ENCODE measurements around the gene LRP1B.

The LRP1B gene

DNA sequence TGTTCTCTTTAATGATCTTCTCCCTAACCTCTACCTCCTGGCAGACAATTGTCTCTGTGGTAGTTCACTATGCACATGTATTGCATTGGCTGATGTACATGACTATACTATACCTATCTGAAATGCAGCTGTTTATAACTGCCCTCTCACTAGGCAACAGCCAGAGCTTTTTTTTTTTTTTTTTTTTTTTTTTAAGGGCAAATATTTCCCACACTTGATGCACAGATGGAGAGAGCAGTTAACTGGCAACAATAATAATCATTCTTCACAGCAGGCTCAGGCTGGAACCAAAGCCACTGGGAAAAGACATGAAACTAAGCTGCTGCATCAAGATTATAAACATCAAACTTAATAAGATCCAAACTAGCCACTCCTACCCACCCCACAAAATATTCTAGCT is 707.7 kb downstream of the LRP1B start:
- no peak for DNase-seq (ENCODE audit: low read depth)

DNA sequence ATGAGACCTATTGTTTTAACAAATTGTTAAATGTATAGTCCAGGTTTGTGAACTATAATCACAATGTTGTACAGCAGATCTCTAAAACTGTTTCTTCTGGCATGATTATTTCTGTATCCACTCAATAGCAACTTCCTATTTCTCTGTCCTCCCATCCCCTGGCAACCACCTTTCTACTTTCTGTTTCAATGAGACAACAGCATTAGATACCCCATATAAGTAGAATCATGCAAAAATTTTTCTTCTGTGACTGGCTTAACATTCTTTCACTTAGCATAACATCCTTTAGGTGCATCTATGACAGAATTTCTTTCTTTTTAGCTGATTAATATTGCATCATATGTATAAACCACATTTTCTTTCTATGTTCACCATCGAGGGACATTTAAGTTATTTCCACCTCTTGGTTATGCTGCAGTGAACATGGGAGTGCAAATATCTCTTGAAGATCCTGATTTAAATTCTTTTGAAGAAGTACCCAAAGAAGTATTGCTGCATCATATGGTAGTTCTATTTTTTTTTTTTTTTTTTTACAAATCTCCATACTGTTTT is 713.5 kb downstream of the LRP1B start:
- no peak for DNase-seq (ENCODE audit: low read depth)

DNA sequence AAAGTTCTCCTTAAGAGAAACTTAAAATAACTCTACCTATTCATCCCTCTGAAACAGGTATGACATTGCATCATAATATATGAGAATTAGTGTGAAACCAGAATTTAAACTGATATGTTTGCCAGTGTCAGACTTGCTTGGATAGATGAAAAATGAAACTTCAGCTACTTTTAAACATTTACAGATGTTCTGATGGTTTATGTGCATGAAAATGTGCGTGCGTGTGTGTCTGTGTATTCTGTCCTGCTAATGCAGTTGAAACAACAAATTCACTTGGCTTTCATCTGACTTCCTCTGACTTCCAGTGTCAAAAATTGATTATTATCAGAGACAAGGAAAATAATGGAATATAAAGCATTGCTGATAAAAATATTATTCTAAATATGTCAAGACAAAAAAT is 719.4 kb downstream of the LRP1B start:
- no peak for DNase-seq (ENCODE audit: low read depth)

DNA sequence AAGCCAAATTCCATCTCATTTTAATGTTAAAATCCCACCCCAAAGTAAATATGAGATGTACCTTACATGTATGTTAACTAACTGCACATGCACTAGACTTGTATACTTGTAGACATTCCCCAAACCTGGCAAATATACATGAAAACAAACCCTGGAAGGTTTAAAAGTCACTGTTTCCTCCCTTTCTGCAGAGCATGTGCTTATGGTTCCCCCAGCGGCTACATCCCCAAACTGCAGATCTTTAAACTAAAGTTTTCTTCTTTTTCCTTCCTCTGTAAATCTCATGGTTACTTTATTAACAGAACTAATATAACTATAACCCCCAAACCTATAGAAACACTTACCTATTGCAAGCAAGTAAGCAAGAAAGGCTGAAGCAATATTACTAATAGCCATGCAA is 731.5 kb downstream of the LRP1B start:
- DNase-seq (ENCODE audit: low read depth): no peak

DNA sequence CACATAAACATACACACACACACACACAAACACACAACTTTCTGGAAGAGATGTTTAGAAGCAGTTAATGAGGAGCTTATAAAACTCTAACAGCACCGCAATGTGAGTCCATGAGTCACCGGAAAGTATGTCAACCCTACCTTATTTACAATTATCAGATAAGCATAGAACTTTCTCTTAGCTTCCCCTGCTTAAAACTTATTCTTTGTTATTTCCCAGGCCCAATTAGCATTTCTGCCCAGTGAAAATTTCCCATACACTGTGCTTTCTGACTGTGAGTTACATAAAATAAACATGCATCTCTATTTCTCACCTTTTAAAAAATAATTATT is 737.6 kb downstream of the LRP1B start:
- DNase-seq (ENCODE audit: low read depth): no peak

DNA sequence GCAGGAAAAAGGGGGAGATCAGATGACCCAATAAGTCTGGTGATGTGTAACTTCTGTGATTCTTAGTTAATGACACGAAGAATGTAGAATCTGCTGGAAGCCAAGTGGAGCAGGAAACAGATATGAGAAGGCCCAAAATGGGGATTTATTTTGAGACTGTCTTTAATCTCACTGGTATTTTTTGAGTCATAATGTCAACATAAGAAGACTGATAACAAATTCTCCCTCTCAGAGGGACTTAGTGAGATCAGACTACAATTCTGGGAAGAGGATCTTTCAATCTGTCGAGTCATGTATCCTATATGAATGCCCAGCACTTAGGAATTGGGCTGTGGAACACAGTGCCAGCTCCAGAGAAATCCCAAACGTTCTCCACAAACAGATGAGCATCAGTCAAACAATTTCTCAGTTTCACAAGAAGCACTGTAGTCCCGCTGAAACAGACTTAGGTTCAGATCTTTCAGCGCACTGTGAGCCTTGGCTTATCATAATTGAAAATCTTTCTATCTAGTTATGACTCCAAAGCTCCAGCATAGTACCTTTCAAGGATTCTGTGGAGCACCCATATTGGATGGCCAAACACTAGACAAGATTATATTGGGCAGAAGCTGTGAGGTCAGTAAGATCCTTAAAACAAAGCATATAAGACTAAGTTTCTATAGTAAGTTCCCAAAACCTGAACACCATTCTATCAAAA is 738.2 kb downstream of the LRP1B start:
- no peak for DNase-seq (ENCODE audit: low read depth)

DNA sequence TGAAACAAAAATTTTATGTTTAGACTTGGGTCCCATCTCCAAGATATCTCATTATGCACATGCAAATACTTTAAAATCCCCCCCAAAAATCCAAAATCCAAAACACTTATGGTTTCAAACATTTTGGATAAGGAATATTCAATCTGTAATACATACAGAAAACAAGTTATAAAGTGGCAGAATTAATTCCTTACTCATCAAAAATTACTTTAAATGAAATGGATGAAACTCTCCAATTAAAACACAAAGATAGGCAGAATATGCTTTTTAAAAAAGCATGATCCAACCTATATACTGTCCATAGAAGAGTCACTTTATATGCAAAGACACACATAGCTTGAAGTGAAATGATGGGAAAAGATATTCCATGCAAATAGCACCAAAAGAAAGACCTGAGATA is 744.6 kb downstream of the LRP1B start:
- DNase-seq (ENCODE audit: low read depth): no peak

DNA sequence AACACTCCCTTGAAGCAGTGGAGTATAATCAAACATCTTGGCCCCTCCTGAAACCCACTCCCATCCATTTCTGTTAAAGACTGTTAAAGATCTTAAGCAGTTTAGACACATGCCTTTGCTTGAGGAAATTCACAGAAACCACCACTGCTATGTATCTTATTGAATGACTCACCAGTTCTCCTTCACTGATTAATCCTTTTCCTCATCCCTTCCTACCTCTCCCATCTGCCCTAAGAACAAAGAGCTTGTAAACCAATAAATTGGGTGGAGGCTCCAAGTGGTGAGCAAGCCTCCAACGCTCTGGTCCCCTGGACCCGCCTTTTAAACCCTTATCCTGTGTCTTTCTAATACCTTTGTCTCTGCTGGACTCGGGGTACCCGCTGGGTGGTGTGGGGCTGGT is 746.1 kb downstream of the LRP1B start:
- DNase-seq (ENCODE audit: low read depth): no peak

DNA sequence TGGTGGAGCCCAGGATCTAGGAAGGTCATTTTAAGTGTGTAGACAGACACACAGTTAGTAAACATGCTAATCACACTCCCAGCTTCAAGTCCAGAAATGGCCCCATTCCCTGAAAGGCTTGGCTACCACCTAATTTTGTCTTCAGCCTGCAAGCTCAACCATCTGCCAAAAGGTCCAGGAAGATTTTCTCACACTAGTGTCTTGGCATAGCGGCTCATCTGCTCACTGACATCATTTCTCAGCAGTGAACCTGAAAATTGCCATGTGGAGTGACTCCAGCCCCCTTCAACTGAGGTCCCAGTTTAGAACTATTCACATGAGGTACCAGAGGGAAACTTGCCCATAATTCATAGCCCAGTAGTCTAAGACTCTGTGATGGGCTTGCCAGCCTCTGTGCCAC is 748.9 kb downstream of the LRP1B start:
- DNase-seq (ENCODE audit: low read depth): no peak

DNA sequence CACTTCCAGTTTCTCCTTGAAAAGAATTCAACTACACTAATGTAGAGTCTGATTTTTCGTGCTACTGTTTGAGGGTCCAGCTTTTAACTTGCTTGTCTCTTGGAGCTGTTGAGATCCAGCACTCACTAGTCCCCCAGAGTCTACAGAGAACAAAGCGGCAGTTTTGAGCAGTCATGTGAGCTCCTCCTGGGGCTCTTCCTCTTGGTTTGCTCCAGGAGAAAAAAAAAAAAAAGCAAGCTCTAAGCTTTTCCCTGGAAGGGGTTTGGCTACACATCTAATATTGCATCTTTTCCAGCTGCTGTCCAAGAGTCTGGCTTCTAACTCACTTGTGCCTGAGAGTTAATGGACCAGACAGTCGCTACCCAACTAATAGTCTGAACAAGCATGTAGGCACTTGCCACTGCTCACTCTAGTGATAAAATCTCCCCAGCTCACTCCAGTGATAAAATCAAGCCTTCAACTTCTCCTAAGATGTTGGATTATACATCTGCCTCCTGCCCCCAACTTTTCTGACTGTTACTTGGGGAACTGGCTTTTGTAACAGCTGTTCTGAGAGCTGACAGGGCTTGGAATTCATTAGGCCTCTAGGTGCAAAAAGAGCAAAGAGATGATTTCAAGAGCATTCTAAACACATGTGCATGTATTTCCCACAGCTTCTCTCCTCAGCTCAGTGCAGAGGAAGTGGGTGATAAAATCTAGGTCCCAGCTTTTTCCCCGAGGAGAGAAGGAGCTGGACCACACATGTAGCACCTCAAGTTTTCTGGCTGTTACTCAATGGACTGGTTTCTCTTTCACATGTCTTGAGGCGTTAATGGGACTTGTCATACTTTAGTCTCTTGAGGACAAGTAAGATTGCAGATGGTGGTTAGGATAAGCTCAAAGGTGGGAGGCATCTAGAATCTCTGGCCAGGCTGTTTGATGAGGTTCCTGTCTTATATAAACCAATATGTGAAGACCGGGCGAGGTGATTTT is 750.5 kb downstream of the LRP1B start:
- no peak for DNase-seq (ENCODE audit: low read depth)

DNA sequence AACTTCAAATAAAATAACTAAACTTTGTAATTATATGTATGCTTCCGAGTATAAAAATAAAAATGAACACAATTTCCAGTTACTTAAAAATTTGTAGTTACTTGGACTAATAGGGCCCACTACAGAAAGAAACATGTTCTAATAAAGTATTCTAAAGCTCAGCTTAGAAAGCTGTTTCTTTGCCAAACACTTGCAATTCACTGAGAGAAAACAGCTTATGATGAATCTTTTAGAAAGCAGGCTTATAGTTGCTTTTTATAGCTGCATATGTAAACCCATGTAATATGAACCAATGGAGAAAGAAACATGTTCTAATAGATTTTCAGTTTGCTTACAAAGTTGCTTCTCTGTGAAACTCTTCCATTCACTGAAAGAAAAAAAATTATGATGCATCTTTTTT is 766.0 kb downstream of the LRP1B start:
- no peak for DNase-seq (ENCODE audit: low read depth)

DNA sequence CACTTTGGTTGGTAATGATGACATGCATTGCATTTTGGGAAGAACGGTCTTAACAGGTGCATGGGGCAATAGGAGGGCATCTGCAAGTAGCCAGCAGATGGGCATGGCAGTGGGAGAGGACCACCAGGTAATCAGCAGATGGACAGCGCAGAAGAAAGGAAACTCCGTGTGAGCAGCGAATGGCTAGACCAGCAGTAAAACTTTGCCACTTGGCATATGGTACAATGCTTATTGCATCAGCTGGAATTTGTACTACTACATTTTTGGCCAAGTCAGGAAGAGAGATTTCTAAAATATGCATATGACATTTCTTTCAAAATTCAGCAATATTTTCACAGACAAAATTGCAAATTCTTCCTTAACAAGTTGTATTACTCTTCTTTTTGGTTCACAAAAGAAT is 768.5 kb downstream of the LRP1B start:
- DNase-seq (ENCODE audit: low read depth): no peak

DNA sequence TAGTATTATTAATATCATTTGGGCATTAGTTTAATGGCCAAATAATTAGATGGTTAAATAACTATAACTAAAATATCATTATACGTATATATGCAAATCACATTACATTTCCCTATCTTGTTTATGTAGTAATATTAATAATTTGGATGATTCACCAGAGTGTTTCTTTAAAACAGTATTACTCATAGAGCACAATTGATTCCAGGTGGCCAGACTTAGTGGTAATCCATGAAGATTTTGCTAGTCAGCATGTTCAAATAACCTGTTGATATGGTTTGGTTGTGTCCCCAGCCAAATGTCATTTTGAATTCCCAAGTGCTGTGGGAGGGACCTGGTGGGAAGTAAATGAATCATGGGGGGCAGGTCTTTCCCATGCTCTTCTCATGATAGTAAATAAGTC is 782.3 kb downstream of the LRP1B start:
- no peak for DNase-seq (ENCODE audit: low read depth)

DNA sequence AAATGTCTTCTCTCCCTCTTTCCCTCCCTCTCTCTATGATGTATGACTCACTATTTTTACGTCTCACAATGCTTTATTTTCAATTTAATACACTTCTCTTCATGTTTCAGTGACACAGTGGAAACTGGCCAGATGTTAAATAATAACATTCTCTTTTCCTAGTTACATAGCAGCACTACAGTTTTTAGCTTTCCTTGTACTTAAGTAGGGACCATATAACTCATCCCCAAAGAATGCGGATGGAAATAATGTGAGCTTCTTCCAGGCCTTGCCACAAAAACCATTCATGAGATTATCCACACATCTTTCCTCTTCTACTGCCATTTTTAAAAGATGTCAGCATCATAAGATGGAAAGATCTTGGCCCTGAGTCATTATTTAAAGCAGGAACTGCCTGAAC is 789.4 kb downstream of the LRP1B start:
- no peak for DNase-seq (ENCODE audit: low read depth)

DNA sequence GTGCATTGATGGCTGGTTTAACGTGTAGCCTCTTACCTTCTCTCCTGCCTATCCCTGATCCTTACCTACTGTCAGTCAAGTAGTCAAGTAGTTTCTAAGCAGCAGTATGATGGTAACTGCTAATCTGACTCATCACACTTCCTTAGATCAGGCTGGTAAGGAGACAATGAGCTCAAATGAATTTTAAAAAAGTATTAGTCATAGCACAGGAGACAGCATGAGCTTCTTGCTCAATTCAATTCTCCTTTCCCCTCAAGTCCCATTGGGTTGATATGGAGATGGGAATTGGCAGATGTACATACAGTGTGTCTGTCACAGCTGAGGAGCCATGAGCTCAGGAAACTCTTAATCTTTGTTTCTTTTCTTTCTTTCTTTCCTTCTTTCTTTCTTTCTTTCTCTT is 799.7 kb downstream of the LRP1B start:
- no peak for DNase-seq (ENCODE audit: low read depth)

DNA sequence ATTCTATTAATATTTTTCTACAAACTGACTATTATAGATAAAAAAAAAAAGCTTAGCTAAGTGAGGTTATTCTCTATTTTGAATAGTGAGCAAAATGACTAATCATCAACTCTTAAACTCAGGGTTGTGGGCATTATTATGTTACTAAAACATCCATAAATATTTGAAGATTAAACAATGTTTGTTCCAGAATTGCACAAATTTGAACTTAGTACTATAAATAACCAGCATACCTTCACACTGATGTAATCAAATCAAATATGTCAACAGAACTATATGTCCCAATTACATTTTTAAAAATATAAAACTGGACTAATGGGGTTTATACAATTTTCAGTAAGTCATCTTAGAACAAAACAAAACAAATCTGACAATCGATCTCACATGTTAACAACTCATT is 800.9 kb downstream of the LRP1B start:
- no peak for DNase-seq (ENCODE audit: low read depth)

DNA sequence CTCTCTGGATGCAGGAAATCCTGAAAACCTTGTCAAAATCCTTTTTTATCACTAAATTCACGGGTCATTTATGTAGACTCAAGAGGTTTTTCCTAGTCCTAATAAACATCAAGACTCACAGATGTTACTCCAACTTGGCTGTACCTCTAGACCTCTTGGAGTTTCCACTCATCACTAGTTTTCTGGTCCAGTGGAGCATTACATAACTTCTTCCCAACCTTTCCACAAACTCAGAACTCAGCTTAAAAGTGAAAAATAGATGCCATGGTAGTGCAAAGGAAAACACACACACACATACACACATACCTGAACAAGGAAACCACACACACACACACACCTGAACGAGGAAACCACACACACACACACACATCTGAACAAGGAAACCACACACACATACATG is 807.2 kb downstream of the LRP1B start:
- no peak for DNase-seq (ENCODE audit: low read depth)

DNA sequence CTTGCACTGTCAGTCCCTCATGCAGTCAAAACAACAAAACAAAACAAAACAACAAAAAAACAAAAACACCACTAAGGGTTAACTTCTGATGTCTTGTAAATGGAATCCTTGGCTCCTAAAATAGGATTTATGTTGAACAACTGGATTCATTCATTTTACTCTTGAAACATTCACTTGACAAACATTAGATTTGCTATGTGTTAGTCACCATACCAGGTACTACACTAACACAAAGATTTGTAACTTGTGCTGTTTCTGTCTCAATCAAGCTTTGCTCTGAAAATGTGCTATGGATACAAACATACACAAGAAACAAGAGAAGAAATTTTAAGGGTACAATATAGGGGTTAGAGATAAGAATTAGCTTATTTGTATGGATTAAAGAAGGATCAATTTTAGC is 812.8 kb downstream of the LRP1B start:
- no peak for DNase-seq (ENCODE audit: low read depth)

DNA sequence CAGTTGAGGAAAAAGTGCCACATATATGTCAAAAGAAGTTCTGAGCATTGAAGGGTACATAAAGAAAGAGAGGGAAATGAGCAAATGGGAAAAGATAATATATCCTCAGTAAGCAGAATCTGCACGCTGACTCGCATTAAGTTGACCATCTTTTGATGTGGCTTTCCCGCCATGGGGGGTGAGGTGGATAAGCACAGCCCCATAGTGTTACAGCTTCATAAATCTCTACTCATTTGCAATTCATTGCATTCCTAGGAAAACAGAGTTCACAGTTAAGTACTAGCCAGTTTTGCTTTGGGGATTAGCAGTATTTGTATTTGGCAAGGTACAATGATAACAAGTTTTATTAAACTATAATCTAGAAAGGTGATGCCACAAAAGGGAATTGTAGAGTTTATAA is 814.2 kb downstream of the LRP1B start:
- no peak for DNase-seq (ENCODE audit: low read depth)

DNA sequence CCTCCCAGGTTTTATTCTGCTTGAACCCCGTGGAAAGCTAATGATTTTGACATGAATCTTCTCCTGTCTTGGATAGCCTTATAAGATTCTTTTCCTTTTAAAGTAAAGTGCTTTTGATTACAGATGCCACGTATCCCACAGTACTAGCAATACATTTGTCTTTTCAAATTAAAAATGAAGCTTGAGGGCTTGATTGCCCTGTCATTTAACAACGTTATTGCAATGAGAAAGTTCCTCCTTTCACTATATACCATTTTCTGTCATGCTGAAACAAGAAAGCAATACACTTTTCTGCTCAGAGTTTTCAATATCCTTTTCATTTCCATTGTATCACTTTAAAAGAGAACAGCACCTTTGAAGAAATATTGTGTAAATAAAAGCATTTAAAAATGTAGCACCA is 814.7 kb downstream of the LRP1B start:
- DNase-seq (ENCODE audit: low read depth): no peak

DNA sequence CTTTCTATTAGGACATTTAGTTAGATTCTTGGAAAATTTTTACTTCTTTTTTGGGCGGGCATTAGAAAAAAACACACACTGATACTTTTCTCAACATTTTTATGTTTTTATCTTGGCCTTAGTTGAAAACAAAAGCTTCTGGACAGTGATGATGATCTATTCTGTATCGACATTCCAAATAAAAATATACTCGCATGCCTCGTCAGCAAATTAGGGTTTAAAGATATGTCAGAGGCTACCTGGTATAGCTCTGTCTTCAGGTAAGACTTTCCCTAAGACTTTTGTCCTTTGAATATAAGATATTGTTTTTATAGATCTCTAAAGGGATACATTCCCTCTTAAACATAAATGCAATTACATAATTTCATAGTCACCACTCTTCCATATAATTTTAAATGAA is 816.8 kb downstream of the LRP1B start:
- no peak for DNase-seq (ENCODE audit: low read depth)

DNA sequence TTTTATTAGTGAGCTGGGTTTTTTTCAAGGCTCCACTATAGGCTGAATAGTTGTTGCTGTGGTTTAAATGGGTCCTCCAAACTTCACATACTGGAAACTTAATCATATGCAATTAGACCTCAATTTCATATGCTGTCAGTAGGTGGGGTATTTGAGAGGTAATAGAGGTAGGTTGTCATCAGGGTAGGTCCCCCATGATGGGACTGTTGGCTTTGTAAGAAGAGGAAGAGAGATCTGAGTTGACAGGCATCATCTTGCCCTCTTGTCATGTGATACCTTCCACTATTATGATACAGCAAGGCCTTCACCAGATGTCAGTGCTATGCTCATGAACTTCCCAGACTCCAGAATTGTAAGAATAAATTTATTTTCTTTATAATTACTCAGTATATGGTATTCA is 819.4 kb downstream of the LRP1B start:
- DNase-seq (ENCODE audit: low read depth): no peak

DNA sequence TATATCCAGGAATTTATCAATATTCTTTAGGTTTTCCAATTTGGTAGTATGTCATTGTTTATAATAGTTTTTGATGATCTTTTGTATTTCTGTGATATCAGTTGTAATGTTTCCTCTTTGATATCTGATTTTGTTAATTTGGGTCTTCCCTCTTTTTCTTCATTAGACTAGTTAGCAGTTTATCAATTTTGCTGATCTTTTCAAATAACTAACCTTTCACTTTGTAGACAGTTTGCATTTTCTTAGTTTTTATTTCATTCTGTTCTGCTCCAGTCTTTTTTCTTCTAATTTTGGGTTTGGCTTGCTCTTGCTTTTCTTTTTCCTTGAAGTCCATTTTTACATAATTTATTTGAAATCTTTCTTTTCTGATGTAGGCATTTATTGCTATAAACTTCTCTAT is 824.4 kb downstream of the LRP1B start:
- DNase-seq (ENCODE audit: low read depth): no peak
